OCI-LY1 (cell line): Measurements from ENCODE around the gene ATM.
"Not testable (repeated sequence)": the region's sequence is repeated elsewhere in the genome, so short reads cannot be mapped to it uniquely, and the experiment has no call there.

Experiments used
- H2AFZ ChIP-seq: fragments of 200-600 bp; sonication (generic), shearing (Covaris generic); 2 replicates; pipeline ENCODE4 v1.6.0; 2014; ENCODE audit warnings: antibody characterized with exemption, mild to moderate bottlenecking, low read length
- H3F3A ChIP-seq: fragments of 200-600 bp; sonication (generic), shearing (Covaris generic); 2 replicates; pipeline ENCODE4 v1.6.0; 2014; ENCODE audit warnings: mild to moderate bottlenecking, antibody characterized with exemption, low read length, moderate library complexity; ENCODE audit not compliant: insufficient read depth
- H3K27ac ChIP-seq: fragments of 200-600 bp; sonication (generic); 2 replicates; pipeline ENCODE4 v1.5.1; 2014; ENCODE audit warnings: low read length, mixed run types, mild to moderate bottlenecking, low read depth; ENCODE audit not compliant: poor library complexity, severe bottlenecking
- H3K27me3 ChIP-seq: fragments of 200-600 bp; sonication (generic); 2 replicates; pipeline ENCODE4 v1.6.0; 2014; ENCODE audit warnings: antibody characterized with exemption, mild to moderate bottlenecking, low read length, moderate library complexity; ENCODE audit not compliant: insufficient read depth
- H3K36me3 ChIP-seq: fragments of 200-600 bp; sonication (generic); 2 replicates; pipeline ENCODE4 v1.6.1; 2014; ENCODE audit warnings: mild to moderate bottlenecking, antibody characterized with exemption, low read length, moderate library complexity, mixed read lengths; ENCODE audit not compliant: insufficient read depth
- H3K4me1 ChIP-seq: fragments of 200-600 bp; sonication (generic); 2 replicates; pipeline ENCODE4 v1.5.1; 2014; ENCODE audit warnings: mild to moderate bottlenecking, low read length, moderate library complexity; ENCODE audit not compliant: insufficient read depth, severe bottlenecking
- H3K4me2 ChIP-seq: fragments of 200-600 bp; sonication (generic), shearing (Covaris generic); 2 replicates; pipeline ENCODE4 v1.6.1; 2014; ENCODE audit warnings: low read length
- H3K4me3 ChIP-seq: fragments of 200-600 bp; sonication (generic); 2 replicates; pipeline ENCODE4 v1.5.1; 2014; ENCODE audit warnings: low read length, low read depth, mild to moderate bottlenecking, mixed read lengths; ENCODE audit not compliant: poor library complexity, severe bottlenecking
- H3K79me2 ChIP-seq: fragments of 200-600 bp; shearing (Covaris generic); 2 replicates; pipeline ENCODE4 v1.6.1; 2016; ENCODE audit warnings: mixed run types, low read length, mixed read lengths; ENCODE audit not compliant: insufficient read depth
- H3K9ac ChIP-seq: fragments of 200-600 bp; sonication (generic), shearing (Covaris generic); 2 replicates; pipeline ENCODE4 v1.6.1; 2014; ENCODE audit warnings: mild to moderate bottlenecking, low read length, mixed read lengths
- H3K9me2 ChIP-seq: fragments of 200-600 bp; sonication (generic), shearing (Covaris generic); 2 replicates; pipeline ENCODE4 v1.6.1; 2014; ENCODE audit warnings: low read depth, mild to moderate bottlenecking, low read length, mixed read lengths
- H3K9me3 ChIP-seq: fragments of 200-600 bp; shearing (Covaris generic); 2 replicates; pipeline ENCODE4 v1.6.1; 2014; ENCODE audit warnings: low read length, mixed read lengths
- H4K20me1 ChIP-seq: fragments of 200-600 bp; sonication (generic), shearing (Covaris generic); 2 replicates; pipeline ENCODE4 v1.6.0; 2016; ENCODE audit warnings: mild to moderate bottlenecking, low read length; ENCODE audit not compliant: insufficient read depth
- CTCF ChIP-seq: fragments of 200-600 bp; sonication (generic), shearing (Covaris generic); IDR thresholded peaks from 2 replicates; pipeline ENCODE4 v1.5.1; 2017; ENCODE audit warnings: mild to moderate bottlenecking, antibody characterized with exemption, low read length, moderate library complexity, mixed read lengths
- EZH2 ChIP-seq: fragments of 200-600 bp; sonication (generic), shearing (Covaris generic); IDR thresholded peaks from 2 replicates; pipeline ENCODE4 v1.8.0; 2017; ENCODE audit warnings: borderline replicate concordance, mixed run types, mild to moderate bottlenecking, antibody characterized with exemption, low read length, moderate library complexity, mixed read lengths

The ATM gene

DNA sequence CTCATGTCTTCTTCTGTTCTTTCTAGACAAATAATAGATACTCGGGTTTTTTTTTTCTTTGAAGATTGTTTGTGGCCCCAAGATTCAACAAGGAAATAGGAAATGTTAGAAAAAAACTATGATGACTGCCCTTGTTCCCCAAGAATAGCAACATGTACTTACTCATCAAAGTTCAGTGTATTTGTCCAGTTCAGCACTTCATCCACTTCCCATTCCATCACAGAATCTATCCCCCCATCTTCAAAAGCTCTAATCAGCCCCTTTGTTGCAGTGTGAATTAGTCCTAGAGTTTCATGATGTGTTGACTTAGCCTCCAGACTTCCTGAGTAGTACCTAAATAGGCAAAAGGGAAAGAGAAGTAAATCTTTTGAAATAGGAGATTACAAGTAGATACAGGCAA, 170.2 kb downstream of the ATM start:
- Histone ChIP-seq H3K4me2 (no peak overlapping the region), H4K20me1 (no peaks in the 10 kb centered on the region), H3F3A (no peaks in the 10 kb centered on the region), H3K9me3 (no peaks in the 10 kb centered on the region), H3K27ac (no peak overlapping the region), H2AFZ (no peak overlapping the region), H3K36me3 (no peaks in the 10 kb centered on the region), H3K4me3 (no peak overlapping the region), H3K9ac (no peak overlapping the region), H3K4me1 (no peaks in the 10 kb centered on the region), H3K27me3 (no peaks in the 10 kb centered on the region), H3K79me2 (no peaks in the 10 kb centered on the region), H3K9me2 (no peaks in the 10 kb centered on the region)
- TF ChIP-seq EZH2 (no peak), CTCF (no peak)

- H4K20me1 ChIP-seq, result no peaks in the 10 kb centered on the region
- H3F3A ChIP-seq, result no peaks in the 10 kb centered on the region
- no peaks in the 10 kb centered on the region for H3K9me2 ChIP-seq
- TF ChIP-seq EZH2 (no peak), CTCF (no peak)
- H3K4me1 ChIP-seq, result no peaks in the 10 kb centered on the region
- no peaks in the 10 kb centered on the region for H3K9me3 ChIP-seq
- H2AFZ ChIP-seq, result no peak overlapping the region
- no peak overlapping the region for H3K4me2 ChIP-seq
- no peaks in the 10 kb centered on the region for H3K27me3 ChIP-seq
- no peak overlapping the region for H3K27ac ChIP-seq
- no peak overlapping the region for H3K9ac ChIP-seq
- H3K4me3 ChIP-seq, result no peak overlapping the region
- H3K36me3 ChIP-seq, result no peaks in the 10 kb centered on the region
- no peaks in the 10 kb centered on the region for H3K79me2 ChIP-seq
These were observed 171.9 kb downstream of the ATM start for GRCh38 chr11:108394744-108395284.

GRCh38 chr11:108396672-108397071, 173.8 kb downstream of the ATM start:
- H3K9me3 ChIP-seq, H3K4me2 ChIP-seq, H3K79me2 ChIP-seq, H3K4me3 ChIP-seq, H3K9me2 ChIP-seq, H3K27me3 ChIP-seq, H3K4me1 ChIP-seq, H3K9ac ChIP-seq, H2AFZ ChIP-seq, H3K36me3 ChIP-seq, H3K27ac ChIP-seq, H4K20me1 ChIP-seq, H3F3A ChIP-seq: not testable (repeated sequence)

DNA sequence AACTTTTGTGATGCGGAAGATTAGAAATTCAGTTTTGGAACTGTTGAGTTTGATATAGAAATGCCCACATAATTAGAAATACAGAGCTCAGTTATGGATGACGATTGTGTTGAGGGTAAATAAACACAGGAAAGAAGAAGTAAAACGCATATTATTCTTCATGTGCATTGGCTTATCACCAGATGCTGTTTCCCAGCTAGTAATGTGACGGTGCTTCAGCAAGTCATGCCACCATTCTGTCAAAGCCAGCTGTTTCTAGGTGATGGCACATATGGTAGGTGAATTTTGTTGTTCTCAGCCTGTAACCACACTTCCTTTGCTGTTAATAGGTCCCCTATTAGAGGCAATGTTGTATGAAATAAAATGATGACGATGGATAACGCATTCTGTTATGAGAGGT, 175.6 kb downstream of the ATM start:
- H3K9me3 ChIP-seq, result no peaks in the 10 kb centered on the region
- no peaks in the 10 kb centered on the region for H3K9me2 ChIP-seq
- TF ChIP-seq CTCF (no peak), EZH2 (no peak)
- no peak overlapping the region for H3K9ac ChIP-seq
- H3K4me1 ChIP-seq, result no peaks in the 10 kb centered on the region
- no peak overlapping the region for H3K27ac ChIP-seq
- H3K79me2 ChIP-seq, result no peaks in the 10 kb centered on the region
- no peak overlapping the region for H3K4me2 ChIP-seq
- no peak overlapping the region for H3K4me3 ChIP-seq
- H3K36me3 ChIP-seq, result no peaks in the 10 kb centered on the region
- H4K20me1 ChIP-seq, result no peaks in the 10 kb centered on the region
- H3F3A ChIP-seq, result no peaks in the 10 kb centered on the region
- H3K27me3 ChIP-seq, result no peaks in the 10 kb centered on the region
- no peak overlapping the region for H2AFZ ChIP-seq
